ENCODE measurements around the gene DTX2. TPM values are rescaled to one million over a fixed set of nuclear protein-coding genes. Genes with fewer than 3 reads are reported as not detected.
"Not testable (repeated sequence)": the region's sequence is repeated elsewhere in the genome, so short reads cannot be mapped to it uniquely, and the experiment has no call there.

The DTX2 gene
- total RNA-seq (2022) = 29.9 and 35.2 TPM in 2 replicates
- percentile 55 among the genes with signal in this experiment for Bru-seq, nascent RNA
- percentile 66 among the genes with signal in this experiment for BruChase-seq, experiment 1, labeled RNA remaining after a 6-hour chase
- percentile 66 among the genes with signal in this experiment for BruChase-seq, experiment 2, labeled RNA remaining after a 2-hour chase
- long read RNA-seq, transcript DTX2-206 (11 exons, 2,623 nt) = major isoform, 11 of 47 reads
- long read RNA-seq, partial matches to known transcripts = 17 of 47 reads
- long read RNA-seq, other reads (novel, unspliced or antisense) = 11 of 47 reads

DNA sequence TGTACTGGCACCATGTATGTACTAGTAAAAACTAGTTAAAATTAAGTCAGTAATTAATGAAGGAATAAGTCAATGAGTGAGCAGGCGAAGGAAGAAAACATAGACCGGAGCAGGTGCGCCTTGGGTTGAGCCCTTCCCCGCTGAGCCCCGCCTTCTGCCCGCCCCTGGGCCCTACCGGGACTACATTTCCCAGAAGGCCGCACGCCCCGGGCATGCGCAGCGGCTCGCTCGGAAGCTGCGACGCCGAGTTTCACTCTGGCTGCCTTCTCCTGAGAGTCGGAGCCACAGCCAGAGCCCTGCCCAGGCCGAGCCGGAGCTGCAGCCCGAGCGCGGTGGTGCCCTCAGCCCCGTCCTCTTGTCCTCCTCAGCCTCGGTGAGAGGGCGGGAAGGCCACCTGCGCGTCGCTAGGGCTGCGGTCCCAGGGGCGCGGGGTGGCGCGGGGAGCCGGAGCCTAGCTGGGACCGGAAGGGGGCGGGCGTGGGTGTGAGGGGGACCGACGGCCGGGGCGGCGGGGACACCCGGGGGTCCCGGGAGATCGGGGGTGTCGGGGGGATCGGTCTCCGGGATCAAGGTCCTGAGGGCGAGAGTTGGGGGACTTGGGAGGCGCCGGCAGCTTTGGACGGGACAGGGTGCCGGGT lies at the start of gene DTX2:
TSS of gene DTX2 (plus strand) at position 246 of the 638 bp plus-strand sequence. CDS start 18,801 bp downstream, outside the sequence.
- H3K9me3 Mint-ChIP-seq (ENCODE audit: unreplicated experiment); intact Hi-C loops (cut with micrococcal nuclease); DNase-seq (ENCODE audit: unreplicated experiment); BruUV-seq (replicated peaks); H3K27ac Mint-ChIP-seq (ENCODE audit: low read depth, unreplicated experiment); H3K36me3 Mint-ChIP-seq (ENCODE audit: insufficient read depth, unreplicated experiment); H3K4me1 Mint-ChIP-seq (ENCODE audit: insufficient read depth, unreplicated experiment); CTCF ChIA-PET; POLR2A ChIA-PET; H3K27me3 Mint-ChIP-seq (ENCODE audit: insufficient read depth, unreplicated experiment): not testable (repeated sequence)
- H3K4me3 Mint-ChIP-seq (ENCODE audit: unreplicated experiment) = peak within 1 kb of the TSS; percentile 58

DNA sequence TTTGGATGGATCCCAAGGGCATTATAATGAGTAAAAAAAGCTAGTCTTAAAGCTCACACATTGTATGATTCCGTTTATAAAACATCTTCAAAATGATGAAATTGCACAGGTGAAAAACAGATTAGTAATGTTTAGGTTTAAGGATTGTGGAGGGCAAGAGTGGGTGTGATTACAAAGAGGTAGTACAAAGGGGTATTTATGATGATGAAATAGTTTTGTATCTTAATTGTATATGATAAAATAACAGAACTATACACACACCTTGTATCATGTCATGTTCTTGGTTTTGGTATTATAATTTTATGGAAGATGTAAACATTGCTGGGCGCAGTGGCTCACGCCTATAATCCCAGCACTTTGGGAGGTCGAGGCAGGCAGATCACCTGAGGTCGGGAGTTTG lies 49.3 kb upstream of the DTX2 start:
- intact Hi-C loops (cut with micrococcal nuclease) = no loop called here
- ChIA-PET POLR2A (interaction anchor here (0.6 to 1.0 kb wide), 4 partner anchors 11 to 116 kb away, joined by 3 to 4 read pairs (median 3); no protein-coding TSS in a partner anchor), CTCF (interaction anchor here (0.7 kb wide), 2 partner anchors 94 to 789 kb away, joined by 3 to 6 read pairs; no protein-coding TSS in a partner anchor)
- Mint-ChIP-seq H3K27ac (ENCODE audit: low read depth, unreplicated experiment) (no peak overlapping the region), H3K27me3 (ENCODE audit: insufficient read depth, unreplicated experiment) (no peaks in the 10 kb centered on the region), H3K36me3 (ENCODE audit: insufficient read depth, unreplicated experiment) (no peaks in the 10 kb centered on the region), H3K4me3 (ENCODE audit: unreplicated experiment) (no peak overlapping the region), H3K4me1 (ENCODE audit: insufficient read depth, unreplicated experiment) (no peaks in the 10 kb centered on the region), H3K9me3 (ENCODE audit: unreplicated experiment) (no peaks in the 10 kb centered on the region)
- no TSS peak for BruUV-seq (replicated peaks)
- TF ChIP-seq CTCF (IDR thresholded peaks at IDR 0.05; ENCODE audit: unreplicated experiment) = no peak
- no peak for DNase-seq (ENCODE audit: unreplicated experiment)

GRCh38 chr7:76417654-76418310 lies 43.7 kb upstream of the DTX2 start:
- H3K4me3 Mint-ChIP-seq (ENCODE audit: unreplicated experiment); H3K36me3 Mint-ChIP-seq (ENCODE audit: insufficient read depth, unreplicated experiment); BruUV-seq (replicated peaks); intact Hi-C loops (cut with micrococcal nuclease); POLR2A ChIA-PET; CTCF ChIA-PET; DNase-seq (ENCODE audit: unreplicated experiment); H3K27me3 Mint-ChIP-seq (ENCODE audit: insufficient read depth, unreplicated experiment); H3K9me3 Mint-ChIP-seq (ENCODE audit: unreplicated experiment); H3K4me1 Mint-ChIP-seq (ENCODE audit: insufficient read depth, unreplicated experiment): not testable (repeated sequence)
- H3K27ac Mint-ChIP-seq (ENCODE audit: low read depth, unreplicated experiment) = peak overlapping the region; percentile 35

DNA sequence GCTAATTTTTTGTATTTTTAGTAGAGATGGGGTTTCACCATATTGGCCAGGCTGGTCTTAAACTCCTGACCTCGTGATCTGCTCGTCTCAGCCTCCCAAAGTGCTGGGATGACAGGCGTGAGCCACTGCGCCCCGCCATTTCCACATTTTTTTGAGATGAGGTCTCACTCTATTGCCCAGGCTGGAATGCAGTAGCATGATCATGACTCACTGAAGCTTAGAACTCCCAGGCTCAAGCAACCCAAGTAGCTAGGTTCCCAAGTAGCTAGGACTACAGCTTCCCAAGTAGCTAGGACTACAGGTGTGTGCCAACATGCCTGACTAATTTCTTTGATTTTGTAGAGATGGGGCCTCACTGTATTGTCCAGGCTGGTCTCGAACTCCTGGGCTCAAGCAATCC lies 40.4 kb upstream of the DTX2 start:
- ChIA-PET CTCF (interaction anchor here (0.6 to 1.5 kb wide), 3 partner anchors 62 to 143 kb away, joined by 3 to 4 read pairs (median 3); no protein-coding TSS in a partner anchor), POLR2A (interaction anchor here (0.6 to 2.3 kb wide), 6 partner anchors 12 to 127 kb away, joined by 3 to 15 read pairs (median 6); partner anchors contain the start of gene YWHAG)
- not testable (repeated sequence) for H3K27me3 Mint-ChIP-seq (ENCODE audit: insufficient read depth, unreplicated experiment); H3K9me3 Mint-ChIP-seq (ENCODE audit: unreplicated experiment); BruUV-seq (replicated peaks); H3K36me3 Mint-ChIP-seq (ENCODE audit: insufficient read depth, unreplicated experiment); H3K4me3 Mint-ChIP-seq (ENCODE audit: unreplicated experiment)
- peak overlapping the region; percentile 88 for H3K27ac Mint-ChIP-seq (ENCODE audit: low read depth, unreplicated experiment)
- intact Hi-C loops (cut with micrococcal nuclease) = loop anchor here (1.0 kb wide), 1 partner anchor 62 kb away; no protein-coding TSS in a partner anchor
- peak; percentile 95 for DNase-seq (ENCODE audit: unreplicated experiment)
- H3K4me1 Mint-ChIP-seq (ENCODE audit: insufficient read depth, unreplicated experiment) = peaks cover 21% of the 10 kb centered on the region

DNA sequence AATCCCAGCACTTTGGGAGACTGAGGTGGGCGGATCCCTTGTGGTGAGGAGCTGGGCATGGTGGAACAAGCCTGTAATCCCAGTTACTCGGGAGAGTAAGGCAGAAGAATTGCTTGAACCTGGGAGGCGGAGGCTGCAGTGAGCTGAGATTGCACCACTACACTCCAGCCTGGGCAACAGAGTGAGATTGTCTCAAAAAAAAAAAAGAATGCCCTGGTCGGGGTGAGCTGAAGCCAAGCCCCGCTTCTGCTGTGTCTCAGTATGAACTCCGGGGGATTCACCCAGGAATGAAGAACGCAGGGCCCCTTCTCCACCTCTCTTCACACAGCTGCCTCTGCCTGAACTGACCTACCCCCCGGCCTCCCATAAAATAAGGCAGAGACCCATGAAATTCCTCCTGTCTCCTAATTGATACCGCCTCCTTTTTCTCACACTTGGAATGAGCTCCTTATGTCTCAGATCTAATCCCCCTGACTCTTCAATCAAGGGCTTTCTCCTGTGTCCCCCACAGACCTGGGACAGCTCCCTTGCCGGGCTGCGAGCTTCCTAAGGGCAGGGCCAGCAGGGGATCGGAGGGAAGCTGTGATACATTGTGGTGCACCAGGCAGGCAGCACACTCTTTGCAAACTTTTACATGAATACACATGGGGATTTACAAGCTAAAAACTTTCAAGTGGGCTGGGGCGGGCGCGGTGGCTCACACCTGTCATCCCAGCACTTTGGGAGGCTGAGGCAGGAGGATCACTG lies 37.7 kb upstream of the DTX2 start:
- H3K4me3 Mint-ChIP-seq (ENCODE audit: unreplicated experiment) = peak overlapping the region; percentile 1
- H3K36me3 Mint-ChIP-seq (ENCODE audit: insufficient read depth, unreplicated experiment) = no peaks in the 10 kb centered on the region
- TF ChIP-seq CTCF (IDR thresholded peaks at IDR 0.05; ENCODE audit: unreplicated experiment) = no peak
- DNase-seq (ENCODE audit: unreplicated experiment) = no peak
- CTCF ChIA-PET = interaction anchor here (0.7 to 1.6 kb wide), 6 partner anchors 29 to 222 kb away, joined by 3 read pairs; partner anchors contain the start of gene YWHAG
- H3K27ac Mint-ChIP-seq (ENCODE audit: low read depth, unreplicated experiment) = peak overlapping the region; percentile 86
- intact Hi-C loops (cut with micrococcal nuclease) = no loop called here
- POLR2A ChIA-PET = interaction anchor here (0.6 to 3.3 kb wide), 10 partner anchors 30 to 122 kb away, joined by 3 to 27 read pairs (median 4); partner anchors contain the start of genes HSPB1 and YWHAG
- TSS peak; percentile 59 for BruUV-seq (replicated peaks)
- H3K27me3 Mint-ChIP-seq (ENCODE audit: insufficient read depth, unreplicated experiment) = no peaks in the 10 kb centered on the region
- peaks cover 21% of the 10 kb centered on the region for H3K4me1 Mint-ChIP-seq (ENCODE audit: insufficient read depth, unreplicated experiment)
- no peaks in the 10 kb centered on the region for H3K9me3 Mint-ChIP-seq (ENCODE audit: unreplicated experiment)
